KOPT-K1 (cell line): ENCODE measurements around the gene SLC24A3.

Experiments used
- H3K27ac ChIP-seq: fragments of 200-600 bp; sonication (generic); 2 replicates; pipeline ENCODE4 v1.5.1; 2016; ENCODE audit warnings: antibody characterized with exemption, mild to moderate bottlenecking, low read depth, low read length; ENCODE audit not compliant: poor library complexity, severe bottlenecking
- H3K36me3 ChIP-seq: fragments of 200-600 bp; sonication (generic); 2 replicates; pipeline ENCODE4 v1.5.1; 2017; ENCODE audit warnings: antibody characterized with exemption, mild to moderate bottlenecking, low read length, moderate library complexity; ENCODE audit not compliant: insufficient read depth
- H3K9me3 ChIP-seq: fragments of 200-600 bp; sonication (generic); 2 replicates; pipeline ENCODE4 v1.5.1; 2017; ENCODE audit warnings: antibody characterized with exemption, low read length, mild to moderate bottlenecking; ENCODE audit not compliant: insufficient read depth, poor library complexity, severe bottlenecking

Gene SLC24A3

GRCh38 chr20:19349879-19350278 lies 137.4 kb downstream of the SLC24A3 start:
- no peaks in the 10 kb centered on the region for H3K36me3 ChIP-seq
- H3K9me3 ChIP-seq = no peaks in the 10 kb centered on the region
- no peak overlapping the region for H3K27ac ChIP-seq

GRCh38 chr20:19351542-19351941 lies 139.1 kb downstream of the SLC24A3 start:
- Histone ChIP-seq H3K36me3 (no peaks in the 10 kb centered on the region), H3K9me3 (no peaks in the 10 kb centered on the region), H3K27ac (no peak overlapping the region)

GRCh38 chr20:19354950-19355349 lies 142.5 kb downstream of the SLC24A3 start:
- H3K36me3 ChIP-seq = no peaks in the 10 kb centered on the region
- no peak overlapping the region for H3K27ac ChIP-seq
- no peaks in the 10 kb centered on the region for H3K9me3 ChIP-seq

GRCh38 chr20:19361790-19362189 lies 149.3 kb downstream of the SLC24A3 start:
- H3K9me3 ChIP-seq = no peaks in the 10 kb centered on the region
- no peaks in the 10 kb centered on the region for H3K36me3 ChIP-seq
- H3K27ac ChIP-seq = no peak overlapping the region

GRCh38 chr20:19363476-19363875 lies 151.0 kb downstream of the SLC24A3 start:
- Histone ChIP-seq H3K9me3 (no peaks in the 10 kb centered on the region), H3K27ac (no peak overlapping the region), H3K36me3 (no peaks in the 10 kb centered on the region)

GRCh38 chr20:19367591-19367990 lies 155.1 kb downstream of the SLC24A3 start:
- Histone ChIP-seq H3K27ac (no peak overlapping the region), H3K36me3 (no peaks in the 10 kb centered on the region), H3K9me3 (no peaks in the 10 kb centered on the region)

- Histone ChIP-seq H3K9me3 (no peaks in the 10 kb centered on the region), H3K27ac (no peak overlapping the region), H3K36me3 (no peaks in the 10 kb centered on the region)
Measured at GRCh38 chr20:19368351-19368750, 155.9 kb downstream of the SLC24A3 start.

GRCh38 chr20:19370076-19371075 lies 157.9 kb downstream of the SLC24A3 start:
- H3K9me3 ChIP-seq = no peaks in the 10 kb centered on the region
- H3K27ac ChIP-seq = no peak overlapping the region
- no peaks in the 10 kb centered on the region for H3K36me3 ChIP-seq

- Histone ChIP-seq H3K9me3 (no peaks in the 10 kb centered on the region), H3K27ac (no peak overlapping the region), H3K36me3 (no peaks in the 10 kb centered on the region)
Measured at GRCh38 chr20:19371112-19371511, 158.7 kb downstream of the SLC24A3 start.

GRCh38 chr20:19374216-19374615 lies 161.8 kb downstream of the SLC24A3 start:
- Histone ChIP-seq H3K27ac (no peak overlapping the region), H3K36me3 (no peaks in the 10 kb centered on the region), H3K9me3 (no peaks in the 10 kb centered on the region)

GRCh38 chr20:19375395-19375794 lies 163.0 kb downstream of the SLC24A3 start:
- Histone ChIP-seq H3K36me3 (no peaks in the 10 kb centered on the region), H3K27ac (no peak overlapping the region), H3K9me3 (no peaks in the 10 kb centered on the region)

- Histone ChIP-seq H3K27ac (no peak overlapping the region), H3K9me3 (no peaks in the 10 kb centered on the region), H3K36me3 (no peaks in the 10 kb centered on the region)
Measured at GRCh38 chr20:19375801-19376200, 163.4 kb downstream of the SLC24A3 start.

- H3K27ac ChIP-seq = no peak overlapping the region
Measured at GRCh38 chr20:19376451-19377229, 164.2 kb downstream of the SLC24A3 start.

GRCh38 chr20:19378058-19378457 lies 165.6 kb downstream of the SLC24A3 start:
- Histone ChIP-seq H3K27ac (no peak overlapping the region), H3K36me3 (no peaks in the 10 kb centered on the region), H3K9me3 (no peaks in the 10 kb centered on the region)

More at GRCh38 chr20:19376451-19377229, 164.2 kb downstream of the SLC24A3 start:
- no peaks in the 10 kb centered on the region for H3K9me3 ChIP-seq
- no peaks in the 10 kb centered on the region for H3K36me3 ChIP-seq

- Histone ChIP-seq H3K36me3 (no peaks in the 10 kb centered on the region), H3K9me3 (no peaks in the 10 kb centered on the region), H3K27ac (no peak overlapping the region)
Measured at GRCh38 chr20:19380211-19380610, 167.8 kb downstream of the SLC24A3 start.
